CD4-positive, alpha-beta memory T cell (primary cell): Measurements from ENCODE around the gene EGLN1. TPM values are rescaled to one million over a fixed set of nuclear protein-coding genes. Genes with fewer than 3 reads are reported as not detected.
"Not testable (repeated sequence)": the region's sequence is repeated elsewhere in the genome, so short reads cannot be mapped to it uniquely, and the experiment has no call there.

Experiments
- CTCF ChIA-PET: fragments of 350-600 bp; sonication (Branson Sonifier 250); formaldehyde crosslinking; loops from one replicate; lab custom pipeline; 2021; ENCODE audit warnings: inconsistent platforms; ENCODE audit not compliant: partially characterized antibody; lab: Charles Lee
- POLR2A ChIA-PET: fragments of 350-600 bp; sonication (Branson Sonifier 250); formaldehyde crosslinking; loops from one replicate; lab custom pipeline; 2021; ENCODE audit not compliant: partially characterized antibody; lab: Charles Lee
- DNase-seq, 5 donors: peaks; one replicate each; pipeline versions ENCODE4 v3.0.0 to v3.0.0-alpha.2; 2020 to 2022; ENCODE audit warnings: mixed read lengths in 1 of 5
- H3K27ac ChIP-seq: one replicate; pipeline ENCODE4 v1.7.0; 2013; ENCODE audit warnings: low read depth, low read length
- H3K27me3 ChIP-seq: 2 replicates; pipeline ENCODE4 v1.7.0; 2013; ENCODE audit warnings: mild to moderate bottlenecking, low read length, moderate library complexity; ENCODE audit not compliant: insufficient read depth
- H3K36me3 ChIP-seq: 2 replicates; pipeline ENCODE4 v1.7.0; 2013; ENCODE audit warnings: mild to moderate bottlenecking, low read length, moderate library complexity; ENCODE audit not compliant: insufficient read depth
- H3K4me1 ChIP-seq: 2 replicates; pipeline ENCODE4 v1.7.0; 2013; ENCODE audit warnings: mild to moderate bottlenecking, low read length, moderate library complexity; ENCODE audit not compliant: insufficient read depth
- H3K4me3 ChIP-seq, 2 donors: one replicate each; pipeline ENCODE4 v1.7.0; 2013; ENCODE audit warnings: low read length in 2 of 2, mild to moderate bottlenecking in 1 of 2
- H3K9me3 ChIP-seq, 2 donors: one replicate each; pipeline ENCODE4 v1.7.0; 2013; ENCODE audit warnings: low read length in 2 of 2, control low read depth in 1 of 2; ENCODE audit not compliant: control insufficient read depth in 1 of 2
- H3K27ac Mint-ChIP-seq, 7 donors: one replicate each; pipeline ENCODE4 v1.8.0; 2020 to 2021; ENCODE audit warnings: mixed read lengths in 7 of 7, mild to moderate bottlenecking in 6 of 7, inconsistent platforms in 3 of 7, moderate library complexity in 3 of 7
- H3K27me3 Mint-ChIP-seq, 2 donors: one replicate each; pipeline ENCODE4 v1.8.0; 2020 to 2021; ENCODE audit warnings: mixed read lengths in 2 of 2
- H3K36me3 Mint-ChIP-seq, 2 donors: one replicate each; pipeline ENCODE4 v1.8.0; 2020 to 2021; ENCODE audit warnings: mixed read lengths in 2 of 2, inconsistent platforms in 1 of 2, mild to moderate bottlenecking in 1 of 2
- H3K4me1 Mint-ChIP-seq, 4 donors: one replicate each; pipeline ENCODE4 v1.8.0; 2020 to 2021; ENCODE audit warnings: mixed read lengths in 4 of 4, mild to moderate bottlenecking in 1 of 4
- H3K4me3 Mint-ChIP-seq, 8 donors: one replicate each; pipeline ENCODE4 v1.8.0; 2020 to 2021; ENCODE audit warnings: mixed read lengths in 8 of 8, mild to moderate bottlenecking in 7 of 8, moderate library complexity in 6 of 8, inconsistent platforms in 3 of 8
- H3K9me3 Mint-ChIP-seq, 8 donors: one replicate each; pipeline ENCODE4 v1.8.0; 2020 to 2021; ENCODE audit warnings: mixed read lengths in 8 of 8, mild to moderate bottlenecking in 5 of 8, inconsistent platforms in 3 of 8, moderate library complexity in 1 of 8
- intact Hi-C: fragments of 100-400 bp; cut with micrococcal nuclease; formaldehyde crosslinking; loops from one replicate; pipeline ENCODE4 v1.15.1; 2023
- polyA plus RNA-seq, 2 donors: library from polyadenylated mRNA; unstranded; fragments of 300-500 nt; fragmentation: Illumina TruSeq; gene quantifications; one replicate each; pipeline ENCODE4 v1.2.3, GENCODE V29; 2021
- total RNA-seq, 2 experiments: library from RNA; stranded (reverse); gene quantifications; one replicate each; pipeline ENCODE4 v1.2.3, GENCODE V29; 2021

The EGLN1 gene
- total RNA-seq (10 to 100 TPM; 23.5 to 29.3 TPM), polyA plus RNA-seq (10 to 100 TPM; 26.0 to 32.1 TPM)

GRCh38 chr1:231421971-231422797 lies at the start of gene EGLN1:
TSS of gene EGLN1 (minus strand) at chr1:231422287. CDS start at chr1:231421888, 399 bp downstream.
- peaks cover 3 to 17% of the 10 kb centered on the region in 2 donors for H3K36me3 Mint-ChIP-seq

GRCh38 chr1:231471500-231471899 lies 49.4 kb upstream of the EGLN1 start:
- CTCF ChIA-PET, H3K36me3 Mint-ChIP-seq: not testable (repeated sequence)

More at GRCh38 chr1:231421971-231422797, at the start of gene EGLN1:
- Mint-ChIP-seq H3K4me3 (peak within 1 kb of the TSS; percentile 90 to 97 (median 95)), H3K27ac (peak within 1 kb of the TSS; percentile 83 to 98 (median 95)), H3K27me3 (no peaks in the 10 kb centered on the region), H3K4me1 (peaks cover 29 to 49% (median 38%) of the 10 kb centered on the region in 4 donors), H3K9me3 (no peaks in the 10 kb centered on the region)
- H3K4me3 ChIP-seq = peak within 1 kb of the TSS; percentile 70 to 80
- DNase-seq = peak; percentile 79 to 85 (median 84)
- peak within 1 kb of the TSS; percentile 63 for H3K27ac ChIP-seq
- H3K36me3 ChIP-seq = no peaks in the 10 kb centered on the region
- ChIA-PET CTCF (interaction anchor here (2.2 kb wide), 1 partner anchor 84 kb away, joined by 7 read pairs; the partner anchor contains the start of genes EXOC8 and SPRTN), POLR2A (interaction anchor here (0.7 to 3.3 kb wide), 19 partner anchors 8 to 443 kb away, joined by 3 to 52 read pairs (median 5); partner anchors contain the start of genes ARV1, DISC1, EXOC8 and SPRTN)
- no peaks in the 10 kb centered on the region for H3K27me3 ChIP-seq
- intact Hi-C loops = loop anchor here (1.0 to 5.0 kb wide), 8 partner anchors 39 to 445 kb away; partner anchors contain the start of genes ARV1, GNPAT, SPRTN and TSNAX
- peaks cover 43% of the 10 kb centered on the region for H3K4me1 ChIP-seq
- no peaks in the 10 kb centered on the region for H3K9me3 ChIP-seq

DNA sequence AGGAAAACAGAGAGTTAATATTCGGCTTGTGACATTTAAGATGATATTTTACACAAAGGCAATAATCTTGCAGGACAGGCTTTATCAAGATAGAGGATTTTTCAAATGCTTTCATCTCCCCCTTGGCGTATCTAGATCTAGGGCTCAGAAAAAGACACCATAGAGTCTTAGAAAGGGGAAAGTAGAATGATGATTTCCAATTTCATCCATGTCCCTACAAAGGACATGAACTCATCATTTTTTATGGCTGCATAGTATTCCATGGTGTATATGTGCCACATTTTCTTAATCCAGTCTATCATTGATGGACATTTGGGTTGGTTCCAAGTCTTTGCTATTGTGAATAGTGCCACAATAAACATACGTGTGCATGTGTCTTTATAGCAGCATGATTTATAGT lies 48.9 kb upstream of the EGLN1 start:
- POLR2A ChIA-PET, intact Hi-C loops, H3K4me3 Mint-ChIP-seq, H3K36me3 Mint-ChIP-seq, H3K9me3 ChIP-seq, H3K4me1 ChIP-seq, H3K27me3 ChIP-seq, H3K4me1 Mint-ChIP-seq, H3K36me3 ChIP-seq, H3K27ac Mint-ChIP-seq, H3K4me3 ChIP-seq, CTCF ChIA-PET, H3K27ac ChIP-seq, DNase-seq: not testable (repeated sequence)
- Mint-ChIP-seq H3K27me3 (peaks cover 12 to 17% of the 10 kb centered on the region in 2 donors), H3K9me3 (peaks cover 0 to 16% (median 8%) of the 10 kb centered on the region in 8 donors)

More at GRCh38 chr1:231471500-231471899, 49.4 kb upstream of the EGLN1 start:
- H3K27ac Mint-ChIP-seq, H3K27ac ChIP-seq, H3K27me3 ChIP-seq, H3K4me1 ChIP-seq, intact Hi-C loops, H3K9me3 ChIP-seq, H3K36me3 ChIP-seq, H3K4me3 Mint-ChIP-seq, H3K4me3 ChIP-seq, H3K4me1 Mint-ChIP-seq, DNase-seq, POLR2A ChIA-PET: not testable (repeated sequence)
- Mint-ChIP-seq H3K9me3 (peaks cover 0 to 13% (median 4%) of the 10 kb centered on the region in 8 donors), H3K27me3 (peaks cover 12 to 17% of the 10 kb centered on the region in 2 donors)

DNA sequence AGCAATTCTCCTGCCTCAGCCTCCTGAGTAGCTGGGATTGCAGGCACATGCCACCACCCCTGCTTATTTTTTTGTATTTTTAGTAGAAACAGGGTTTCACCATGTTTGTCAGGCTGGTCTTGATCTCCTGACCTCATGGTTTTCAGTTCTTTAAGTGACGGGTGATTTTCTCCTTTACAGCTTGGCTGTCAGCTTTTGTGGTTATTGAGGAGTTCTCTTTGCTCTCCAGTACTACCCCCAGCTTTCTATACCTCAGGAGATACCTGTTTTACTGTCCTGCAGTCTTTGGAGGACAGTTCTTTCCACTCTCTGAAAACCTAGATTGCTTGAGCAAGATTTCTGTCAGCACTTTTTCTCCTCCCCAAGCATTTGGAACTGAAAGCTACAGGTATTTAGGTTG lies 45.9 kb upstream of the EGLN1 start:
- no peak overlapping the region for H3K4me3 ChIP-seq
- peaks cover 4% of the 10 kb centered on the region for H3K4me1 ChIP-seq
- no peak overlapping the region for H3K27ac Mint-ChIP-seq
- H3K36me3 Mint-ChIP-seq = no peaks in the 10 kb centered on the region
- H3K4me3 Mint-ChIP-seq = peak overlapping the region in 1 of 8 donors; percentile 45
- DNase-seq = no peak
- peaks cover 13 to 26% of the 10 kb centered on the region in 2 donors for H3K27me3 Mint-ChIP-seq
- H3K9me3 Mint-ChIP-seq = peaks cover 0 to 29% (median 22%) of the 10 kb centered on the region in 8 donors
- no peaks in the 10 kb centered on the region for H3K36me3 ChIP-seq
- intact Hi-C loops = no loop called here
- H3K9me3 ChIP-seq = no peaks in the 10 kb centered on the region
- H3K4me1 Mint-ChIP-seq = peaks cover 0 to 4% (median 0%) of the 10 kb centered on the region in 4 donors
- ChIA-PET POLR2A (no interaction called here), CTCF (no interaction called here)
- no peak overlapping the region for H3K27ac ChIP-seq
- peaks cover 3% of the 10 kb centered on the region for H3K27me3 ChIP-seq

DNA sequence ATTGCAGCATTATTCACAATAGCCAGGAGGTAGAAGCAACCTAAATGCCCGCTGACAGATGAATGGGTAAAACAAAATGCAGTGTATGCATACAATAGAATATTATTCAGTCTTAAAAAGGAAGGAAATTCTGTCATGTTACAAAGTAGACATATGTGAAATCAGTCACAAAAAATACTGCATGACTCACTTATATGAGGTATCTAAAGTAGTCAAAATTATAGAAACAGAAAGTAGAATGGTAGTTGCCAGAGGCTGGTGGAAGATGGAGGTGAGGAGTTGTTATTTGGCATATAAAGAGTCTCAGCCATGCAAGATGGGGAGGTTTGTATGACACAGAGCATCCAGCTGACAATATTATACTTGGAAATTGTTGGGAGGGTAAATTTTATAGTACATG lies 43.0 kb upstream of the EGLN1 start:
- CTCF ChIA-PET = no interaction called here
- DNase-seq = no peak
- no peaks in the 10 kb centered on the region for H3K36me3 Mint-ChIP-seq
- Histone ChIP-seq H3K4me1 (peaks cover 20% of the 10 kb centered on the region), H3K27me3 (peaks cover 12% of the 10 kb centered on the region), H3K9me3 (no peaks in the 10 kb centered on the region), H3K4me3 (no peak overlapping the region), H3K27ac (no peak overlapping the region), H3K36me3 (no peaks in the 10 kb centered on the region)
- POLR2A ChIA-PET = no interaction called here
- H3K27ac Mint-ChIP-seq = no peak overlapping the region
- intact Hi-C loops = no loop called here
- H3K4me3 Mint-ChIP-seq = no peak overlapping the region
- H3K4me1 Mint-ChIP-seq = peaks cover 7 to 13% (median 7%) of the 10 kb centered on the region in 4 donors
- peaks cover 28 to 40% of the 10 kb centered on the region in 2 donors for H3K27me3 Mint-ChIP-seq
- peaks cover 0 to 29% (median 19%) of the 10 kb centered on the region in 8 donors for H3K9me3 Mint-ChIP-seq

GRCh38 chr1:231463541-231463940 lies 41.5 kb upstream of the EGLN1 start:
- intact Hi-C loops = no loop called here
- Mint-ChIP-seq H3K4me1 (peaks cover 10 to 19% (median 15%) of the 10 kb centered on the region in 4 donors), H3K4me3 (no peak overlapping the region), H3K27ac (no peak overlapping the region), H3K27me3 (peaks cover 30 to 42% of the 10 kb centered on the region in 2 donors), H3K9me3 (peaks cover 0 to 29% (median 19%) of the 10 kb centered on the region in 8 donors), H3K36me3 (no peaks in the 10 kb centered on the region)
- H3K36me3 ChIP-seq = no peaks in the 10 kb centered on the region
- H3K9me3 ChIP-seq = no peaks in the 10 kb centered on the region
- POLR2A ChIA-PET = no interaction called here
- CTCF ChIA-PET = no interaction called here
- no peak for DNase-seq
- no peak overlapping the region for H3K27ac ChIP-seq
- peaks cover 20% of the 10 kb centered on the region for H3K4me1 ChIP-seq
- no peak overlapping the region for H3K4me3 ChIP-seq
- H3K27me3 ChIP-seq = peaks cover 9% of the 10 kb centered on the region

DNA sequence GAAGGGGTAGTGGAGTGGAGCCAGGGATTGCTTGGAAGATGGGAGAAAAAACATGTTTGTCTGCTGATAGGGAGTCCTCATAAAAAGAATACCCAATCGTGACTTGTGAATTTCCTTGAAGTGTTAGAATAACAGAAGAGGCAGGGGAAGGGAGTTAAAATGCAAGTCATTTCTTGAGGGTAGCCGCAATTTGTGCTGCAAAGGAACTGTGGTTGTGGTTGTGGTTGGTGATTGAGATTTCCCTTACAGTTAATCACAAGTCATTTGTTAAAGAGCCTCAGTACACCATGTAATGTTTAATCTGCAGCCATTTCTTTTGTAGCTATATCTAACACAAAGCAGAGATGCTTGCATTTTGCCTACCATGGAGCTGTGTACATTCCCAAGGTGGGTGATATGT lies 38.5 kb upstream of the EGLN1 start:
- H3K36me3 Mint-ChIP-seq = no peaks in the 10 kb centered on the region
- intact Hi-C loops = loop anchor here (1.0 to 2.0 kb wide), 2 partner anchors 38 to 68 kb away; partner anchors contain the start of genes EGLN1 and TSNAX
- H3K27ac ChIP-seq = no peak overlapping the region
- H3K4me3 Mint-ChIP-seq = peak overlapping the region in 4 of 8 donors; percentile 1 to 43 (median 1)
- H3K4me1 ChIP-seq = peaks cover 20% of the 10 kb centered on the region
- DNase-seq = peak; percentile 76 to 83 (median 78)
- H3K27me3 Mint-ChIP-seq = peaks cover 40 to 46% of the 10 kb centered on the region in 2 donors
- no peaks in the 10 kb centered on the region for H3K36me3 ChIP-seq
- H3K9me3 ChIP-seq = no peaks in the 10 kb centered on the region
- no peak overlapping the region for H3K4me3 ChIP-seq
- H3K27me3 ChIP-seq = peaks cover 9% of the 10 kb centered on the region
- H3K4me1 Mint-ChIP-seq = peaks cover 10 to 18% (median 15%) of the 10 kb centered on the region in 4 donors
- POLR2A ChIA-PET = interaction anchor here (1.2 kb wide), 1 partner anchor 16 kb away, joined by 5 read pairs; no protein-coding TSS in a partner anchor
- peak overlapping the region in 4 of 7 donors; percentile 13 to 51 (median 30) for H3K27ac Mint-ChIP-seq
- CTCF ChIA-PET = interaction anchor here (1.7 kb wide), 1 partner anchor 143 kb away, joined by 6 read pairs; no protein-coding TSS in a partner anchor
- peaks cover 0 to 24% (median 18%) of the 10 kb centered on the region in 8 donors for H3K9me3 Mint-ChIP-seq
